MM.1S (cell line): ENCODE data around the gene NTRK2.
"Not testable (repeated sequence)": the region's sequence is repeated elsewhere in the genome, so short reads cannot be mapped to it uniquely, and the experiment has no call there.

Experiments
- DNase-seq: peaks from one replicate; pipeline ENCODE4 v3.0.0-alpha.2; 2015
- H2AFZ ChIP-seq: fragments of 300-600 bp; sonication (generic); 2 replicates; pipeline ENCODE4 v1.6.0; 2016; ENCODE audit warnings: antibody characterized with exemption, low read length
- H3F3A ChIP-seq: fragments of 300-600 bp; sonication (generic); 2 replicates; pipeline ENCODE4 v1.6.1; 2016; ENCODE audit warnings: mild to moderate bottlenecking, antibody characterized with exemption, low read length, moderate library complexity, mixed read lengths; ENCODE audit not compliant: insufficient read depth
- H3K27ac ChIP-seq: fragments of 300-600 bp; sonication (generic); 2 replicates; pipeline ENCODE4 v1.5.1; 2016; ENCODE audit warnings: mild to moderate bottlenecking, low read length
- H3K27me3 ChIP-seq: fragments of 300-600 bp; sonication (generic); replicated peaks from 2 replicates; pipeline ENCODE4 v1.6.0; 2016; ENCODE audit warnings: low read length; ENCODE audit not compliant: insufficient read depth
- H3K36me3 ChIP-seq: fragments of 300-600 bp; sonication (generic); replicated peaks from 2 replicates; pipeline ENCODE4 v1.6.1; 2016; ENCODE audit warnings: mild to moderate bottlenecking, low read length, mixed read lengths; ENCODE audit not compliant: insufficient read depth
- H3K4me1 ChIP-seq: fragments of 300-600 bp; sonication (generic); 2 replicates; pipeline ENCODE4 v1.6.1; 2016; ENCODE audit warnings: low read length, mixed read lengths
- H3K4me2 ChIP-seq: fragments of 300-600 bp; sonication (generic); 2 replicates; pipeline ENCODE4 v1.6.0; 2016; ENCODE audit warnings: low read depth, low read length
- H3K4me3 ChIP-seq: fragments of 300-600 bp; sonication (generic); 2 replicates; pipeline ENCODE4 v1.5.1; 2016; ENCODE audit warnings: low read length, mixed read lengths
- H3K79me2 ChIP-seq: fragments of 300-600 bp; sonication (generic); 2 replicates; pipeline ENCODE4 v1.6.1; 2016; ENCODE audit warnings: mixed run types, low read length, mixed read lengths
- H3K9ac ChIP-seq: fragments of 300-600 bp; sonication (generic); 2 replicates; pipeline ENCODE4 v1.6.1; 2016; ENCODE audit warnings: low read length, mixed read lengths
- H3K9me2 ChIP-seq: fragments of 300-600 bp; sonication (generic); replicated peaks from 2 replicates; pipeline ENCODE4 v1.6.1; 2016; ENCODE audit warnings: mild to moderate bottlenecking, low read length, mixed read lengths; ENCODE audit not compliant: insufficient read depth
- H3K9me3 ChIP-seq: fragments of 300-600 bp; sonication (generic); replicated peaks from 2 replicates; pipeline ENCODE4 v1.6.1; 2016; ENCODE audit warnings: mild to moderate bottlenecking, low read length, mixed read lengths; ENCODE audit not compliant: insufficient read depth
- H4K20me1 ChIP-seq: fragments of 300-600 bp; sonication (generic); 2 replicates; pipeline ENCODE4 v1.6.1; 2016; ENCODE audit warnings: mild to moderate bottlenecking, low read length, moderate library complexity, mixed read lengths; ENCODE audit not compliant: insufficient read depth
- EZH2 ChIP-seq: fragments of 300-600 bp; sonication (generic); optimal IDR thresholded peaks from 2 replicates; pipeline ENCODE3; 2017; ENCODE audit warnings: low read depth, mild to moderate bottlenecking, antibody characterized with exemption, low read length, mixed read lengths
- EZH2phosphoT487 ChIP-seq: fragments of 300-600 bp; sonication (generic); IDR thresholded peaks from 2 replicates; pipeline ENCODE4 v1.6.1; 2018; ENCODE audit warnings: antibody characterized with exemption, low read length
- TF ChIP-seq, protein P1 (sequence below): fragments of 300-600 bp; sonication (generic); IDR thresholded peaks from 2 replicates; pipeline ENCODE4 v1.5.1; 2016; ENCODE audit warnings: antibody characterized with exemption, low read length, mixed read lengths

NTRK2 gene

DNA sequence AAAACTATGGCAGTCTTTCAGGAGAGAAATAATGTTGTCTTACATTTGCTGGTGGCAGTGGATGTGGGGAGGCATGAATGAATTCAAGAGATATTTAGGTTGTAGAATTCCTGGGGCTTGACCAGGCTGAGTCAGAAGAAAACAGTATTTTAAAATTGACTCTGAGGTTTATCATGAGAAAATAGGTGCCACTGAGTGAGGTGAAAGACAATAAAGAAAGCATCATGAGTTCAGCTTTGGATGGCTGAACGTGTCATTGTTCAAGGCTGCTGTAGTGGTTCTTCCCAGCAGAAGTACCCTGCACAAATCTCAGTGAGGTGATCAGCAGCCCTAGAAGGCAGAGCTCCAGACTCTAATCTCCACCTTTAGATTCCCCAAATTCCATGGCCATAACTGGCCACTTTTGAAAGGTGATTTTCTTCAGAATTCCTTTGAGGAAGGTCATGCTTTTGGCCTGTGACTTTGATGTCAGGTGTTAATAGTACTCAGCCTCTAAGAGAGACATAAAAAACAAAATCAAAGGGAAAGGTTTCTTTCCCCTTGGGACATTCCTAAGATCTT, 395.4 kb downstream of the NTRK2 start:
- no peaks in the 10 kb centered on the region for H3K9me3 ChIP-seq
- TF ChIP-seq, protein P1, sequence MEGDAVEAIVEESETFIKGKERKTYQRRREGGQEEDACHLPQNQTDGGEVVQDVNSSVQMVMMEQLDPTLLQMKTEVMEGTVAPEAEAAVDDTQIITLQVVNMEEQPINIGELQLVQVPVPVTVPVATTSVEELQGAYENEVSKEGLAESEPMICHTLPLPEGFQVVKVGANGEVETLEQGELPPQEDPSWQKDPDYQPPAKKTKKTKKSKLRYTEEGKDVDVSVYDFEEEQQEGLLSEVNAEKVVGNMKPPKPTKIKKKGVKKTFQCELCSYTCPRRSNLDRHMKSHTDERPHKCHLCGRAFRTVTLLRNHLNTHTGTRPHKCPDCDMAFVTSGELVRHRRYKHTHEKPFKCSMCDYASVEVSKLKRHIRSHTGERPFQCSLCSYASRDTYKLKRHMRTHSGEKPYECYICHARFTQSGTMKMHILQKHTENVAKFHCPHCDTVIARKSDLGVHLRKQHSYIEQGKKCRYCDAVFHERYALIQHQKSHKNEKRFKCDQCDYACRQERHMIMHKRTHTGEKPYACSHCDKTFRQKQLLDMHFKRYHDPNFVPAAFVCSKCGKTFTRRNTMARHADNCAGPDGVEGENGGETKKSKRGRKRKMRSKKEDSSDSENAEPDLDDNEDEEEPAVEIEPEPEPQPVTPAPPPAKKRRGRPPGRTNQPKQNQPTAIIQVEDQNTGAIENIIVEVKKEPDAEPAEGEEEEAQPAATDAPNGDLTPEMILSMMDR = no peak
- TF ChIP-seq EZH2 (no peak), EZH2phosphoT487 (no peak)

DNA sequence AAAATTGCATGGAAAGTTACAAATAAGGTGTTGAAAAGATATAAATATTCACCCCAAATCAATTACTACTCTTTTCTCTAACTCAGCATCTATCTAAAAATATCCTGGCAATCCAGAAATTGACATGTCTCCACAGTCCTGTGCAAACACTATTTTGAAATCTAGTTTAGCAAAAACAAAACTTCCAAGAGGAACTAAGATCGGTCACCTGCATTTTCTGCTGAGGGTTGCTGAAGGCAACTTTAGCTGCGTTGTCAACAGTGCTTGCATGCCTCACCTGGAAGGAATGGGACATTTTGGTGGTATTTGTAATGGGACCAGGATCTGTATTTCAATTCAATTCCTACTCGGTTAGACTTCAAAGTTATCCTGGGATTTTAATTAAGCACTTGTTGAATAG, 398.3 kb downstream of the NTRK2 start:
- H3K79me2 ChIP-seq = no peaks in the 10 kb centered on the region
- no peaks in the 10 kb centered on the region for H3K36me3 ChIP-seq
- peak; percentile 41 for DNase-seq
- H3K9ac ChIP-seq = no peak overlapping the region
- H3K9me2 ChIP-seq = no peaks in the 10 kb centered on the region
- H3K27me3 ChIP-seq = no peaks in the 10 kb centered on the region
- peaks cover 20% of the 10 kb centered on the region for H3K4me1 ChIP-seq
- H3F3A ChIP-seq = no peaks in the 10 kb centered on the region
- no peaks in the 10 kb centered on the region for H3K9me3 ChIP-seq
- no peak overlapping the region for H3K4me3 ChIP-seq
- peak overlapping the region; percentile 29; the same call in 1 of the 2 replicates for H3K27ac ChIP-seq
- peak overlapping the region; percentile 30; the same call in 1 of the 2 replicates for H2AFZ ChIP-seq
- TF ChIP-seq, protein P1 = peak; percentile 20; the same call in 1 of the 2 replicates
- no peak for TF ChIP-seq EZH2
- H3K4me2 ChIP-seq = peak overlapping the region; percentile 33; the same call in 1 of the 2 replicates
- no peaks in the 10 kb centered on the region for H4K20me1 ChIP-seq

More for the DNA sequence above, 395.4 kb downstream of the NTRK2 start:
- H3K27me3 ChIP-seq = no peaks in the 10 kb centered on the region
- H4K20me1 ChIP-seq = no peaks in the 10 kb centered on the region
- peaks cover 27% of the 10 kb centered on the region for H3K4me1 ChIP-seq
- no peaks in the 10 kb centered on the region for H3K36me3 ChIP-seq
- H3K9me2 ChIP-seq = no peaks in the 10 kb centered on the region
- DNase-seq = no peak
- H3K79me2 ChIP-seq = no peaks in the 10 kb centered on the region
- H3K9ac ChIP-seq = no peak overlapping the region
- no peak overlapping the region for H3K27ac ChIP-seq
- no peak overlapping the region for H3K4me3 ChIP-seq
- no peaks in the 10 kb centered on the region for H3F3A ChIP-seq
- H3K4me2 ChIP-seq = no peak overlapping the region
- H2AFZ ChIP-seq = no peak overlapping the region

DNA sequence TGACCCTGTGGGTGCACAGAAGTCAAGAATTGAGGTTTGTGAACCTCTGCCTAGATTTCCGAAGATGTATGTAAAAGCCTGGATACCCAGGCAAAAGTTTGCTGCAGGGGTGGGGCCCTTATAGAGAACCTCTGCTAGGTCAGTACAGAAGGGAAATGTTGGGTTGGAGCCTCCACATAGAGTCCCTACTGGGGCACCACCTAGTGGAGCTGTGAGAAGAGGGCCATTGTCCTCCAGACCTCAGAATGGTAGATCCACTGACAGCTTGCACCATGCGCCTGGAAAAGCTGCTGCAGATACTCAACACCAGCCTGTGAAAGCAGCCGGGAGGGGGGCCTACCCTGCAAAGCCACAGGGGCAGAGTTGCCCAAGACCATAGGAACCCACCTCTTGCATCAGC, 399.9 kb downstream of the NTRK2 start:
- H3F3A ChIP-seq, H3K9me3 ChIP-seq, H3K79me2 ChIP-seq, DNase-seq, H2AFZ ChIP-seq, H3K36me3 ChIP-seq, H3K9me2 ChIP-seq, H3K4me2 ChIP-seq, H4K20me1 ChIP-seq, H3K4me3 ChIP-seq, H3K27ac ChIP-seq, H3K27me3 ChIP-seq, H3K9ac ChIP-seq: not testable (repeated sequence)
- TF ChIP-seq, protein P1 = peak; percentile 11; the same call in 1 of the 2 replicates
- peaks cover 15% of the 10 kb centered on the region for H3K4me1 ChIP-seq
